ENCODE measurements around the gene ELFN1. TPM values are rescaled to one million over a fixed set of nuclear protein-coding genes. Genes with fewer than 3 reads are reported as not detected.

The ELFN1 gene
- total RNA-seq, 1 experiment from 2014 or later = 0.69 TPM

DNA sequence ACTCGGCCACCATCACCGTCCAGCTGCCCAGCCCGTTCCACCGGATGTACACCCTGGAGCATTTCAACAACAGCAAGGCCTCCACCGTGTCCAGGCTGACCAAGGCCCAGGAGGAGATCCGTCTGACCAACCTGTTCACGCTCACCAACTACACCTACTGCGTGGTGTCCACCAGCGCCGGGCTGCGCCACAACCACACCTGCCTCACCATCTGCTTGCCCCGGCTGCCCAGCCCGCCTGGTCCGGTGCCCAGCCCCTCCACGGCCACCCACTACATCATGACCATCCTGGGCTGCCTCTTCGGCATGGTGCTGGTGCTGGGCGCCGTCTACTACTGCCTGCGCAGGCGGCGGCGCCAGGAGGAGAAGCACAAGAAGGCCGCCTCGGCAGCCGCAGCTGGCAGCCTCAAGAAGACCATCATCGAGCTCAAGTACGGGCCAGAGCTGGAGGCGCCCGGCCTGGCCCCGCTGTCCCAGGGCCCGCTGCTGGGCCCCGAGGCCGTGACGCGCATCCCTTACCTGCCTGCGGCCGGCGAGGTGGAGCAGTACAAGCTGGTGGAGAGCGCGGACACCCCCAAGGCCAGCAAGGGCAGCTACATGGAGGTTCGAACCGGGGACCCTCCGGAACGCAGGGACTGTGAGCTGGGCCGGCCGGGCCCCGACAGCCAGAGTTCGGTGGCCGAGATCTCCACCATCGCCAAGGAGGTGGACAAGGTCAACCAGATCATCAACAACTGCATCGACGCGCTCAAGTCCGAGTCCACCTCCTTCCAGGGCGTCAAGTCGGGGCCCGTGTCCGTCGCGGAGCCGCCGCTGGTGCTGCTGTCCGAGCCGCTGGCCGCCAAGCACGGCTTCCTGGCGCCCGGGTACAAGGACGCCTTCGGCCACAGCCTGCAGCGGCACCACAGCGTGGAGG lies 75.8 kb downstream of the ELFN1 start:
- POLR2A ChIA-PET (ENCODE audit: unreplicated experiment) = no interaction called here
- no TSS peak for BruUV-seq (replicated peaks)
- ATAC-seq = no peak
- Histone ChIP-seq H3K4me1 (ENCODE audit: insufficient read depth, low read length) (peaks cover 31% of the 10 kb centered on the region), H3K27me3 (ENCODE audit: low read length) (no peaks in the 10 kb centered on the region; the same call in none of the 2 replicates), H3K36me3 (ENCODE audit: low read depth, low read length) (no peaks in the 10 kb centered on the region), H3K9me3 (ENCODE audit: low read length) (no peaks in the 10 kb centered on the region), H3K79me2 (ENCODE audit: low read length) (peaks cover 13% of the 10 kb centered on the region), H3K27ac (ENCODE audit: low read length) (no peak overlapping the region), H4K20me1 (ENCODE audit: low read length) (no peaks in the 10 kb centered on the region), H3F3A (ENCODE audit: low read length, unreplicated experiment) (no peaks in the 10 kb centered on the region), H2AFZ (ENCODE audit: low read length) (no peak overlapping the region), H3K9ac (ENCODE audit: low read length) (no peak overlapping the region), H3K4me3 (ENCODE audit: low read length) (no peak overlapping the region), H3K4me2 (ENCODE audit: low read length) (no peak overlapping the region), H3K9me2 (replicated peaks; ENCODE audit: low read length) (no peaks in the 10 kb centered on the region)
- DNase-seq = no peak
- CTCF ChIA-PET = no interaction called here
- TF ChIP-seq, protein P1, sequence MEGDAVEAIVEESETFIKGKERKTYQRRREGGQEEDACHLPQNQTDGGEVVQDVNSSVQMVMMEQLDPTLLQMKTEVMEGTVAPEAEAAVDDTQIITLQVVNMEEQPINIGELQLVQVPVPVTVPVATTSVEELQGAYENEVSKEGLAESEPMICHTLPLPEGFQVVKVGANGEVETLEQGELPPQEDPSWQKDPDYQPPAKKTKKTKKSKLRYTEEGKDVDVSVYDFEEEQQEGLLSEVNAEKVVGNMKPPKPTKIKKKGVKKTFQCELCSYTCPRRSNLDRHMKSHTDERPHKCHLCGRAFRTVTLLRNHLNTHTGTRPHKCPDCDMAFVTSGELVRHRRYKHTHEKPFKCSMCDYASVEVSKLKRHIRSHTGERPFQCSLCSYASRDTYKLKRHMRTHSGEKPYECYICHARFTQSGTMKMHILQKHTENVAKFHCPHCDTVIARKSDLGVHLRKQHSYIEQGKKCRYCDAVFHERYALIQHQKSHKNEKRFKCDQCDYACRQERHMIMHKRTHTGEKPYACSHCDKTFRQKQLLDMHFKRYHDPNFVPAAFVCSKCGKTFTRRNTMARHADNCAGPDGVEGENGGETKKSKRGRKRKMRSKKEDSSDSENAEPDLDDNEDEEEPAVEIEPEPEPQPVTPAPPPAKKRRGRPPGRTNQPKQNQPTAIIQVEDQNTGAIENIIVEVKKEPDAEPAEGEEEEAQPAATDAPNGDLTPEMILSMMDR (conservative IDR thresholded peaks at IDR 0.05; ENCODE audit: low read depth, low read length) = no peak
- TF ChIP-seq EZH2phosphoT487 (IDR thresholded peaks at IDR 0.05; ENCODE audit: borderline replicate concordance, low read length) = no peak
- intact Hi-C loops (cut with micrococcal nuclease) = no loop called here

DNA sequence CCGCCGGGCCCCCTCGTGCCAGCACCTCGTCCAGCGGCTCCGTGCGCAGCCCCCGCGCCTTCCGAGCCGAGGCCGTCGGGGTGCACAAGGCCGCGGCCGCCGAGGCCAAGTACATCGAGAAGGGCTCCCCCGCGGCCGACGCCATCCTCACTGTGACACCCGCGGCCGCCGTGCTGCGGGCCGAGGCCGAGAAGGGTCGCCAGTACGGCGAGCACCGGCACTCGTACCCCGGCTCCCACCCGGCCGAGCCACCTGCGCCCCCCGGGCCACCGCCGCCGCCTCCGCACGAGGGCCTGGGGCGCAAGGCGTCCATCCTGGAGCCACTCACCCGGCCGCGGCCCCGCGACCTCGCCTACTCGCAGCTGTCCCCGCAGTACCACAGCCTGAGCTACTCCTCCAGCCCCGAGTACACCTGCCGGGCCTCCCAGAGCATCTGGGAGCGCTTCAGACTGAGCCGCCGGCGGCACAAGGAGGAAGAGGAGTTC lies 76.5 kb downstream of the ELFN1 start:
- Histone ChIP-seq H3K36me3 (ENCODE audit: low read depth, low read length) (no peaks in the 10 kb centered on the region), H3K27ac (ENCODE audit: low read length) (no peak overlapping the region), H2AFZ (ENCODE audit: low read length) (no peak overlapping the region), H3K4me2 (ENCODE audit: low read length) (no peak overlapping the region), H3F3A (ENCODE audit: low read length, unreplicated experiment) (no peaks in the 10 kb centered on the region), H3K27me3 (ENCODE audit: low read length) (no peaks in the 10 kb centered on the region; the same call in none of the 2 replicates), H3K9ac (ENCODE audit: low read length) (no peak overlapping the region), H4K20me1 (ENCODE audit: low read length) (no peaks in the 10 kb centered on the region), H3K4me3 (ENCODE audit: low read length) (no peak overlapping the region), H3K79me2 (ENCODE audit: low read length) (peaks cover 6% of the 10 kb centered on the region), H3K9me2 (replicated peaks; ENCODE audit: low read length) (no peaks in the 10 kb centered on the region), H3K4me1 (ENCODE audit: insufficient read depth, low read length) (peaks cover 26% of the 10 kb centered on the region), H3K9me3 (ENCODE audit: low read length) (no peaks in the 10 kb centered on the region)
- ChIA-PET CTCF (no interaction called here), POLR2A (ENCODE audit: unreplicated experiment) (no interaction called here)
- intact Hi-C loops (cut with micrococcal nuclease) = no loop called here
- ATAC-seq (no peak), DNase-seq (no peak)
- TF ChIP-seq, protein P1 (conservative IDR thresholded peaks at IDR 0.05; ENCODE audit: low read depth, low read length) = no peak
- TF ChIP-seq EZH2 (IDR thresholded peaks at IDR 0.05; ENCODE audit: low read length, unreplicated experiment) = no peak
- TF ChIP-seq EZH2phosphoT487 (IDR thresholded peaks at IDR 0.05; ENCODE audit: borderline replicate concordance, low read length) = no peak
- BruUV-seq (replicated peaks) = no TSS peak
